ENCODE measurements around the gene UGT8.
A peak's percentile ranks its signal among the peaks of the same experiment; 100 is the strongest.

The UGT8 gene

DNA sequence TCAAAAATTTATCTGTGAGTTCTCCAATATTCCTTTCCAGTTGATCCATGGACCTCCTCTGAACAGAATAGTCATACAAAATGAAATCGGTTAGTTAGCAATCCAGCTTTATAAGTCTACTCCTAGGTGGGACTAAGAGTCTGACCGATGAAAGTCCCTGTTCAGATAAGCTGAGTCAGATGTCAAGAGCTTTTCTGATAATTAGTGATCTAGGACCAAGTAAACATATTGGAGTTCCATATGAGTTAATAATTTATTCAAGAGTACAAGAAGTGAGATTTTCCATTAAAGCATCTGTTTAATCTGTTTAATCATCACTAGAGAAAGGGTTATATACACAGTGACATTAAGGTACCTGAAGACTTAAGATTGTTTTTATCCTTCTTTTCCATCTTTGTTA lies 74.7 kb downstream of the UGT8 start:
- intact Hi-C loops (cut with DNase I): no loop called here
- DNase-seq: no peak

GRCh38 chr4:114674080-114674479 lies 75.5 kb downstream of the UGT8 start:
- intact Hi-C loops (cut with DNase I): no loop called here
- no peak for DNase-seq

- intact Hi-C loops (cut with DNase I): no loop called here
Observed at GRCh38 chr4:114677346-114677979, 78.9 kb downstream of the UGT8 start.

DNA sequence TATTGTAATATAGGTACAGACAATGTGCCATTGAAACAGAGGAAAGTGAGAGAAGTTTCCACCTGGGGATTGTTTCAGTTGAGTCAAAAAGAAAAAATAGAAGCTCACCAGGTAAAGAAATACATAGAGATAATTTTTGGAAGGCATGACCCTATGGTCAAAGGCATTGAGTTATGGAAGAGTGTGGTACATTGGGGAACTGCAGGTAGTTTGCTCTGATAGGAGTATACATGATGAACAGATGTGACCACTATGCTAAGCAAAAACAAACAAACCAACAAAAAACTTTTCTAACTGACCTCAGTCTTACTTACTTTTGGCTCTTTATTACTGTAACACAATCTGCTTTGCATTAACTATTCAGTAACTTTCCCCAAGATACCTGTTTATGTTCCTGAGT lies 85.9 kb downstream of the UGT8 start:
- DNase-seq: no peak
- intact Hi-C loops (cut with DNase I): no loop called here

More at GRCh38 chr4:114677346-114677979, 78.9 kb downstream of the UGT8 start:
- no peak for DNase-seq

DNA sequence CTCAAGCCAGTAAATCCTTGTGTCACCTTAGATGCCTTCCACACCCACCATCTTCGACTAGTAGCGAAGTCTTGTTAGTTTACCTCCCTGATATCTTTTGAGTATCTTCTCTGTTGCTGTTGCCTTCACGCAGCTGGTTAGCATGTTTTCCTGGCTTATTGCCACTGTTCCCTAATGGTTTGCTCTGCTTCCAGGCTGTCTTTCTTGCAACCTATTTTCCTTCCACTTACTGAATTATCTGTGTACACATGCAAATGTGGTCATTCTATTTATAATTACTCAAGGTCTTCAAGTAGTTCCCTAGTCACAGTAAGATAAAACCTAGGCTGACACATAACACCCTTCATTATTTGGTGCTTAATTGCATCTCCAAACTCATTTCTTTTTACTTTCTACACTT lies 89.5 kb downstream of the UGT8 start:
- intact Hi-C loops (cut with DNase I): no loop called here
- DNase-seq: peak in 8 of 42 donors; percentile 8 to 47 (median 35)

DNA sequence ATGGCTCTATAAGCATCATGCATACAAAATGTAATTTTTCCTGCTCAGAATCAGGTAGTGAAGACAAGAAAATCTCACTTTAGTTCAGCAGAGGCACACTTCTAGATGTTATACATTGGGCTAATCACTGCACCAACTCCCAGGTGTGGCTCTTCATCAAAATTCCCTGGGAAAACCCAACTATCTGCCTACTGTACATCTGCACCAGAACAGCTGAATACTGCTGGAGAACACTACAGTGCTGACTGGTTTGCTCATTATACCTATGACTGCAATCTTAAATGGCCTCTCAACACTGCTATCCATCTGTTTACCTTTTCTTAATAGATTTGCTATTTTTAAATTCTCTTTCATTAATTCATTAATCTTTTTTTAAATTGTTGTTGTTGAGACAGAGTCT lies 92.0 kb downstream of the UGT8 start:
- no peak for DNase-seq
- intact Hi-C loops (cut with DNase I): loop anchor here (5.0 to 10.0 kb wide), 2 partner anchors 303 to 1296 kb away; no protein-coding TSS in a partner anchor

- no peak for DNase-seq
- intact Hi-C loops (cut with DNase I): loop anchor here (5.0 to 10.0 kb wide), 2 partner anchors 305 to 1297 kb away; no protein-coding TSS in a partner anchor
Observed at GRCh38 chr4:114691865-114692264, 93.3 kb downstream of the UGT8 start.

GRCh38 chr4:114692958-114693357 lies 94.4 kb downstream of the UGT8 start:
- DNase-seq: no peak
- intact Hi-C loops (cut with DNase I): loop anchor here (5.0 to 10.0 kb wide), 2 partner anchors 306 to 1298 kb away; no protein-coding TSS in a partner anchor

DNA sequence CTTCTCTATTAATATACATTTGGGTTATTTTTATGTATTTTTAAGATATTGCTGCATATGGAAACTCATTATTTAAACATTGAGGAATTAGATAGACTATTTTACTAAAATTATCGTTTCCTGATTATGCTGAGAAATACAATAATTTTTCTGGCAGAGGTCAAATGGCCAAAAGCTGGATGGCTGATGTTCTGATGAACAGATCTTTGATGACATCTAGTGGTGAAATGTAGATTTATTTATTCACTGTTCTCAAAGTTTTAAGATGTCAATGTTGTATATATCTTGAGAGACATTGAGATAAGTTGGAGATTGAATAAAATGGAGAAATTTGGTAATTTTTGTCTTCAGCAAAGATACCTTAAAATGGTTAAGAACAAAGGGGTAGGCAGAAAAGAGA lies 96.2 kb downstream of the UGT8 start:
- intact Hi-C loops (cut with DNase I): loop anchor here (5.0 to 10.0 kb wide), 2 partner anchors 307 to 1300 kb away; no protein-coding TSS in a partner anchor
- DNase-seq: peak in 1 of 42 donors; percentile 37

GRCh38 chr4:114698231-114698630 lies 99.6 kb downstream of the UGT8 start:
- no peak for DNase-seq
- intact Hi-C loops (cut with DNase I): loop anchor here (10.0 kb wide), 1 partner anchor 1303 kb away; no protein-coding TSS in a partner anchor

- intact Hi-C loops (cut with DNase I): no loop called here
- DNase-seq: no peak
Observed at GRCh38 chr4:114701491-114701890, 102.9 kb downstream of the UGT8 start.

- intact Hi-C loops (cut with DNase I): no loop called here
- DNase-seq: no peak
Observed at GRCh38 chr4:114717432-114717831, 118.8 kb downstream of the UGT8 start.

- no peak for DNase-seq
- intact Hi-C loops (cut with DNase I): no loop called here
Observed at GRCh38 chr4:114725066-114725465, 126.5 kb downstream of the UGT8 start.

GRCh38 chr4:114727461-114727860 lies 128.9 kb downstream of the UGT8 start:
- DNase-seq: no peak
- intact Hi-C loops (cut with DNase I): no loop called here

Data from head of caudate nucleus (tissue), 42 donors.